NCI-H2227 treated with DMSO at 0.1 percent for 48 hours (cell line): ENCODE measurements around the gene IRF3.

ENCODE experiments used
- DNase-seq: peaks from one replicate; lab custom pipeline; 2025; lab: John Stamatoyannopoulos, UW

The IRF3 gene

GRCh38 chr19:49669516-49669915 lies 3.9 kb upstream of the IRF3 start:
- DNase-seq = no peak

- DNase-seq = no peak
Observed at GRCh38 chr19:49667473-49667872, 1.8 kb upstream of the IRF3 start.

GRCh38 chr19:49666120-49666444 lies 425 bp upstream of the IRF3 start:
- DNase-seq = no peak

GRCh38 chr19:49665036-49665350 lies 664 bp downstream of the IRF3 start:
- DNase-seq = no peak

GRCh38 chr19:49664171-49665035 lies 1.3 kb downstream of the IRF3 start:
- DNase-seq = peak; percentile 54

GRCh38 chr19:49663224-49663623 lies 2.4 kb downstream of the IRF3 start:
- no peak for DNase-seq

GRCh38 chr19:49662011-49662410 lies 3.6 kb downstream of the IRF3 start:
- DNase-seq = no peak

GRCh38 chr19:49660338-49660961 lies 5.2 kb downstream of the IRF3 start:
- no peak for DNase-seq

GRCh38 chr19:49658566-49659442 lies 6.9 kb downstream of the IRF3 start:
- no peak for DNase-seq

- DNase-seq = no peak
Observed at GRCh38 chr19:49658139-49658517, 7.5 kb downstream of the IRF3 start.

- no peak for DNase-seq
Observed at GRCh38 chr19:49657493-49658138, 8.0 kb downstream of the IRF3 start.

- DNase-seq = no peak
Observed at GRCh38 chr19:49656456-49657109, 9.1 kb downstream of the IRF3 start.

GRCh38 chr19:49655570-49656455 lies 9.8 kb downstream of the IRF3 start:
- DNase-seq = no peak

GRCh38 chr19:49654581-49654980 lies 11.1 kb downstream of the IRF3 start:
- DNase-seq = no peak

GRCh38 chr19:49653466-49653806 lies 12.2 kb downstream of the IRF3 start:
- no peak for DNase-seq

- DNase-seq = no peak
Observed at GRCh38 chr19:49652551-49653465, 12.8 kb downstream of the IRF3 start.

GRCh38 chr19:49651820-49652550 lies 13.7 kb downstream of the IRF3 start:
- DNase-seq = no peak

- no peak for DNase-seq
Observed at GRCh38 chr19:49651029-49651819, 14.4 kb downstream of the IRF3 start.
